Vagina (tissue), 2 donors: Measurements from ENCODE around the gene CCDC127. TPM values are rescaled to one million over a fixed set of nuclear protein-coding genes. Genes with fewer than 3 reads are reported as not detected.

Experiments used
- DNase-seq, 2 donors: peaks; one replicate each; pipeline ENCODE4 v3.0.0-alpha.2; 2017; ENCODE audit errors: extremely low spot score in 2 of 2
- H3K27ac ChIP-seq: fragments of 200-600 bp; sonication (generic); one replicate; pipeline ENCODE4 v1.5.1; 2019
- H3K27me3 ChIP-seq: fragments of 200-600 bp; sonication (generic); one replicate; pipeline ENCODE4 v1.5.1; 2019
- H3K36me3 ChIP-seq, 2 donors: fragments of 200-600 bp; sonication (generic); one replicate each; pipeline ENCODE4 v1.5.1; 2017 to 2019
- H3K4me1 ChIP-seq: fragments of 200-600 bp; sonication (generic); one replicate; pipeline ENCODE4 v1.5.1; 2019
- H3K4me3 ChIP-seq, 2 donors: fragments of 200-600 bp; sonication (generic); 1 replicate in 1 of 2; 2 replicates in 1 of 2; pipeline ENCODE4 v1.5.1; 2016 to 2019
- H3K9me3 ChIP-seq: fragments of 200-600 bp; sonication (generic); one replicate; pipeline ENCODE4 v1.5.1; 2019
- CTCF ChIP-seq, 3 experiments: fragments of 450-650 bp in 2 of 3; fragments of 200-600 bp in 1 of 3; sonication (generic) in 1 of 3; IDR thresholded peaks; one replicate each; pipeline ENCODE4 v1.5.1; 2017 to 2019; ENCODE audit warnings: antibody characterized with exemption in 3 of 3, mild to moderate bottlenecking in 2 of 3, moderate library complexity in 2 of 3
- POLR2A ChIP-seq, 2 donors: fragments of 450-650 bp; IDR thresholded peaks; one replicate each; pipeline ENCODE4 v1.6.1; 2017; ENCODE audit warnings: antibody characterized with exemption in 2 of 2, mild to moderate bottlenecking in 2 of 2, moderate library complexity in 2 of 2
- POLR2AphosphoS5 ChIP-seq, 2 donors: sonication (generic); formaldehyde crosslinking; IDR thresholded peaks; one replicate each; pipeline ENCODE4 v1.9.0; 2017; ENCODE audit warnings: antibody characterized with exemption in 2 of 2, mild to moderate bottlenecking in 2 of 2, low read depth in 1 of 2; ENCODE audit not compliant: insufficient read depth in 1 of 2
- intact Hi-C: fragments of 100-400 bp; cut with DNase I; formaldehyde crosslinking; loops from one replicate; pipeline ENCODE4 v1.15.1; 2023
- total RNA-seq: library from RNA; depleted of rRNA; stranded (reverse); fragments of >200 nt; gene quantifications from one replicate; pipeline ENCODE4 v1.2.3, GENCODE V29; 2016

CCDC127 gene
- total RNA-seq, 1 donor from 2014 or later = 4.2 TPM

GRCh38 chr5:192691-192969, 25.3 kb downstream of the CCDC127 start:
- DNase-seq = no peak
- Histone ChIP-seq H3K27me3 (no peaks in the 10 kb centered on the region), H3K27ac (no peak overlapping the region), H3K4me1 (peaks cover 21% of the 10 kb centered on the region), H3K9me3 (no peaks in the 10 kb centered on the region), H3K36me3 (no peaks in the 10 kb centered on the region), H3K4me3 (no peak overlapping the region)
- TF ChIP-seq POLR2AphosphoS5 (IDR thresholded peaks at IDR 0.05; ENCODE audit: insufficient read depth in 1 of 2, low read depth in 1 of 2) (no peak), CTCF (IDR thresholded peaks at IDR 0.05) (no peak), POLR2A (IDR thresholded peaks at IDR 0.05) (no peak)
- intact Hi-C loops = no loop called here

- Histone ChIP-seq H3K36me3 (no peaks in the 10 kb centered on the region), H3K27ac (no peak overlapping the region), H3K27me3 (no peaks in the 10 kb centered on the region), H3K4me1 (peaks cover 21% of the 10 kb centered on the region), H3K4me3 (no peak overlapping the region), H3K9me3 (no peaks in the 10 kb centered on the region)
- intact Hi-C loops = no loop called here
- no peak for DNase-seq
- no peak for TF ChIP-seq CTCF (IDR thresholded peaks at IDR 0.05)
- TF ChIP-seq POLR2AphosphoS5 (IDR thresholded peaks at IDR 0.05; ENCODE audit: insufficient read depth in 1 of 2, low read depth in 1 of 2) = no peak
- TF ChIP-seq POLR2A (IDR thresholded peaks at IDR 0.05) = no peak
Observed at GRCh38 chr5:191949-192690, 25.8 kb downstream of the CCDC127 start.

- TF ChIP-seq POLR2A (IDR thresholded peaks at IDR 0.05) = no peak
- TF ChIP-seq POLR2AphosphoS5 (IDR thresholded peaks at IDR 0.05; ENCODE audit: insufficient read depth in 1 of 2, low read depth in 1 of 2) = no peak
- no peak within 1 kb of the TSS for H3K27ac ChIP-seq
- no peaks in the 10 kb centered on the region for H3K36me3 ChIP-seq
- no peak within 1 kb of the TSS for H3K4me3 ChIP-seq
- DNase-seq = no peak
- H3K4me1 ChIP-seq = peaks cover 21% of the 10 kb centered on the region
- no peaks in the 10 kb centered on the region for H3K9me3 ChIP-seq
- no peaks in the 10 kb centered on the region for H3K27me3 ChIP-seq
- intact Hi-C loops = no loop called here
Observed at GRCh38 chr5:191036-191948, 26.7 kb downstream of the CCDC127 start, which contains the start of gene LRRC14B. LRRC14B (plus strand) TSS chr5:191495; CDS start chr5:191539, 44 bp downstream.

GRCh38 chr5:190366-191035, 27.5 kb downstream of the CCDC127 start:
- intact Hi-C loops = no loop called here
- H3K27ac ChIP-seq = no peak overlapping the region
- H3K4me1 ChIP-seq = peaks cover 21% of the 10 kb centered on the region
- H3K36me3 ChIP-seq = no peaks in the 10 kb centered on the region
- H3K4me3 ChIP-seq = no peak overlapping the region
- TF ChIP-seq POLR2AphosphoS5 (IDR thresholded peaks at IDR 0.05; ENCODE audit: insufficient read depth in 1 of 2, low read depth in 1 of 2) (no peak), CTCF (IDR thresholded peaks at IDR 0.05) (no peak), POLR2A (IDR thresholded peaks at IDR 0.05) (no peak)
- no peaks in the 10 kb centered on the region for H3K27me3 ChIP-seq
- H3K9me3 ChIP-seq = no peaks in the 10 kb centered on the region
- no peak for DNase-seq

- intact Hi-C loops = no loop called here
- TF ChIP-seq POLR2AphosphoS5 (IDR thresholded peaks at IDR 0.05; ENCODE audit: insufficient read depth in 1 of 2, low read depth in 1 of 2) = no peak
- no peak for TF ChIP-seq POLR2A (IDR thresholded peaks at IDR 0.05)
- no peak for TF ChIP-seq CTCF (IDR thresholded peaks at IDR 0.05)
- H3K4me1 ChIP-seq = peaks cover 21% of the 10 kb centered on the region
- no peaks in the 10 kb centered on the region for H3K27me3 ChIP-seq
- H3K9me3 ChIP-seq = no peaks in the 10 kb centered on the region
- H3K36me3 ChIP-seq = no peaks in the 10 kb centered on the region
- no peak for DNase-seq
- H3K4me3 ChIP-seq = no peak overlapping the region
- H3K27ac ChIP-seq = no peak overlapping the region
Observed at GRCh38 chr5:189976-190365, 28.0 kb downstream of the CCDC127 start.
